SK-N-MC (cell line): Measurements from ENCODE around the gene BAHCC1.

Experiments used
- DNase-seq: peaks from one replicate; pipeline ENCODE4 v3.0.0-alpha.2; 2011; ENCODE audit warnings: low read depth, low spot score
- H3K27ac ChIP-seq: fragments of 200-600 bp; sonication (generic); 2 replicates; pipeline ENCODE4 v1.5.1; 2016; ENCODE audit warnings: mixed run types
- H3K36me3 ChIP-seq: fragments of 200-600 bp; sonication (generic); 2 replicates; pipeline ENCODE4 v1.6.1; 2017; ENCODE audit warnings: antibody characterized with exemption, low read length, mixed read lengths; ENCODE audit not compliant: insufficient read depth
- H3K4me3 ChIP-seq: fragments of 200-600 bp; sonication (generic); 2 replicates; pipeline ENCODE4 v1.5.1; 2016
- H3K9ac ChIP-seq: fragments of 200-600 bp; sonication (generic); 2 replicates; pipeline ENCODE4 v1.8.0; 2017; ENCODE audit warnings: mixed run types, mixed read lengths; ENCODE audit not compliant: insufficient read length
- H3K9me3 ChIP-seq: fragments of 200-600 bp; sonication (generic); 2 replicates; pipeline ENCODE4 v1.6.1; 2017; ENCODE audit warnings: low read depth, mild to moderate bottlenecking, antibody characterized with exemption, low read length, moderate library complexity, mixed read lengths
- EZH2 ChIP-seq: fragments of 200-600 bp; sonication (generic); IDR thresholded peaks from one replicate; pipeline ENCODE4 v1.6.1; 2017; ENCODE audit warnings: antibody characterized with exemption
- FOXP2 ChIP-seq: optimal IDR thresholded peaks from 2 replicates; pipeline ENCODE3; 2011; ENCODE audit warnings: mild to moderate bottlenecking, moderate library complexity; ENCODE audit not compliant: insufficient read depth; ENCODE audit errors: extremely low read length, control extremely low read depth
- POLR2AphosphoS5 ChIP-seq: IDR thresholded peaks from 2 replicates; pipeline ENCODE4 v1.6.1; 2012; ENCODE audit warnings: mild to moderate bottlenecking, low read depth, low read length, borderline replicate concordance

The BAHCC1 gene

GRCh38 chr17:81404558-81405165 lies 9.4 kb downstream of the BAHCC1 start:
- Histone ChIP-seq H3K4me3 (peak overlapping the region; percentile 98), H3K9me3 (no peaks in the 10 kb centered on the region), H3K27ac (peak overlapping the region; percentile 98), H3K9ac (peak overlapping the region; percentile 99), H3K36me3 (peaks cover 34% of the 10 kb centered on the region)
- TF ChIP-seq FOXP2 (no peak), EZH2 (no peak), POLR2AphosphoS5 (no peak)
- no peak for DNase-seq

- Histone ChIP-seq H3K9ac (peak overlapping the region; percentile 99), H3K36me3 (peaks cover 34% of the 10 kb centered on the region), H3K9me3 (no peaks in the 10 kb centered on the region), H3K27ac (peak overlapping the region; percentile 98), H3K4me3 (peak overlapping the region; percentile 98)
- TF ChIP-seq POLR2AphosphoS5 = no peak; the same call in 1 of the 2 replicates
- TF ChIP-seq FOXP2 = no peak
- TF ChIP-seq EZH2 = no peak
- no peak for DNase-seq
Observed at GRCh38 chr17:81405411-81405872, 10.2 kb downstream of the BAHCC1 start.

- Histone ChIP-seq H3K27ac (peak overlapping the region; percentile 98), H3K36me3 (peaks cover 26% of the 10 kb centered on the region), H3K9me3 (no peaks in the 10 kb centered on the region), H3K4me3 (peak overlapping the region; percentile 98), H3K9ac (peak overlapping the region; percentile 99)
- no peak for DNase-seq
- TF ChIP-seq EZH2 = no peak
- TF ChIP-seq FOXP2 = no peak
- 0 out of 2 replicates have a peak, but pooled peaks have one; percentile 32 for TF ChIP-seq POLR2AphosphoS5
Observed at GRCh38 chr17:81406117-81406953, 11.1 kb downstream of the BAHCC1 start.

GRCh38 chr17:81408049-81408448 lies 12.8 kb downstream of the BAHCC1 start:
- TF ChIP-seq FOXP2 (no peak), POLR2AphosphoS5 (no peak)
- no peaks in the 10 kb centered on the region for H3K9me3 ChIP-seq
- H3K4me3 ChIP-seq = no peak overlapping the region
- H3K9ac ChIP-seq = no peak overlapping the region
- peaks cover 10% of the 10 kb centered on the region; the same call in 1 of the 2 replicates for H3K36me3 ChIP-seq
- 0 out of 2 replicates have a peak overlapping the region, but pooled peaks have one; percentile 63 for H3K27ac ChIP-seq
- no peak for DNase-seq

GRCh38 chr17:81409190-81409935 lies 14.1 kb downstream of the BAHCC1 start:
- TF ChIP-seq EZH2 = no peak
- TF ChIP-seq FOXP2 = no peak
- TF ChIP-seq POLR2AphosphoS5 = no peak
- H3K4me3 ChIP-seq = no peak overlapping the region
- H3K27ac ChIP-seq = peak overlapping the region; percentile 50; the same call in 1 of the 2 replicates
- H3K9me3 ChIP-seq = no peaks in the 10 kb centered on the region
- H3K36me3 ChIP-seq = no peaks in the 10 kb centered on the region
- DNase-seq = no peak
- H3K9ac ChIP-seq = no peak overlapping the region

GRCh38 chr17:81410852-81411251 lies 15.6 kb downstream of the BAHCC1 start:
- TF ChIP-seq FOXP2 (no peak), POLR2AphosphoS5 (no peak)
- DNase-seq = no peak
- H3K4me3 ChIP-seq = 0 out of 2 replicates have a peak overlapping the region, but pooled peaks have one; percentile 33
- no peaks in the 10 kb centered on the region for H3K9me3 ChIP-seq
- H3K27ac ChIP-seq = peak overlapping the region; percentile 83
- H3K9ac ChIP-seq = peak overlapping the region; percentile 45
- no peaks in the 10 kb centered on the region for H3K36me3 ChIP-seq

- DNase-seq = no peak
- H3K9ac ChIP-seq = no peak overlapping the region
- H3K27ac ChIP-seq = peak overlapping the region; percentile 91
- no peak for TF ChIP-seq FOXP2
- TF ChIP-seq POLR2AphosphoS5 = peak; percentile 47
- TF ChIP-seq EZH2 = no peak
- H3K9me3 ChIP-seq = no peaks in the 10 kb centered on the region
- H3K36me3 ChIP-seq = no peaks in the 10 kb centered on the region
- H3K4me3 ChIP-seq = 0 out of 2 replicates have a peak overlapping the region, but pooled peaks have one; percentile 33
Observed at GRCh38 chr17:81411305-81411704, 16.0 kb downstream of the BAHCC1 start.
